DMS153 treated with DMSO at 0.1 percent for 48 hours (cell line): ENCODE data around the gene TSPAN13.
A peak's percentile ranks its signal among the peaks of the same experiment; 100 is the strongest.

Experiments
- DNase-seq: peaks from one replicate; lab custom pipeline; 2025; ENCODE audit not compliant: unreplicated experiment; lab: John Stamatoyannopoulos, UW

Gene TSPAN13

GRCh38 chr7:16774294-16774693 is 20.7 kb downstream of the TSPAN13 start:
- DNase-seq: no peak

DNA sequence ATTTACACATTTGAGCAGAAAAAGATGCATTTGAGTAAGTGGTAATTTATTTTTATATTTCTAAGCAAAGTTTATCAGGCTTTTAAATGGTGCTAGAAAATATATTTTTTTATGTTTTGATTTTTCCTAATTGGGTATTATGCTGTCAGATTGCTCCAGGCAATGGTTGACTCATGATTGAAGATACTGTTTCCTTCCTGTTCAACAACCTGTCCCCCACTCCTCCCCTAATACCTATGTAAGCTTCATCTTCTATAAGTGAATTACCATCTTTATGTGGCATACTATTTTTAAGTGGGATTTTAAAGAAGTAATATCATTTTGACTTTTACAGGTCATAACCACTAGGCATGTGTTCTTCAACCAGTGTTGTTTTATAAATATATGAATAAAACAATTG is 21.4 kb downstream of the TSPAN13 start:
- DNase-seq: no peak

GRCh38 chr7:16776053-16776452 is 22.5 kb downstream of the TSPAN13 start:
- no peak for DNase-seq

DNA sequence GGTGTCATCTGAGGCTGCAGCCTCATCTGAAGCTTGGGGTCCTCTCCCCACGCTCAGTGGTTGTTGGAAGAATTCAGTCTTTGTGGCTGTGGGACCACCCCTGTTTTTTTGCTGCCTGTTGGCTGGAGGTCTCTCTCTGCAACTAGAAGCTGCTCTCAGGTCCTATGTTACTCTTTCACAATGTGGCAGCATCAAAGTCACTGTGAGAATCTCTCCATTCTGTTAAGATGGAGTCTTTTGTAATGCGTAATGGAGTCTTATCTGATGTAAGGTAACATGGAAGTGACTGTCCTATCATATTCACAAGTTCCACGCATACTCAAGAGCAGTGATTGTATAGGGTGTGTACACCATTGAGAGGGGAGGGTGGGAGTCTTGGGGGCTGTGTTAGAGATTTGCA is 24.9 kb downstream of the TSPAN13 start:
- no peak for DNase-seq

GRCh38 chr7:16779051-16779450 is 25.5 kb downstream of the TSPAN13 start:
- DNase-seq: no peak

- no peak for DNase-seq
Observed at GRCh38 chr7:16780596-16780995, 27.0 kb downstream of the TSPAN13 start.

DNA sequence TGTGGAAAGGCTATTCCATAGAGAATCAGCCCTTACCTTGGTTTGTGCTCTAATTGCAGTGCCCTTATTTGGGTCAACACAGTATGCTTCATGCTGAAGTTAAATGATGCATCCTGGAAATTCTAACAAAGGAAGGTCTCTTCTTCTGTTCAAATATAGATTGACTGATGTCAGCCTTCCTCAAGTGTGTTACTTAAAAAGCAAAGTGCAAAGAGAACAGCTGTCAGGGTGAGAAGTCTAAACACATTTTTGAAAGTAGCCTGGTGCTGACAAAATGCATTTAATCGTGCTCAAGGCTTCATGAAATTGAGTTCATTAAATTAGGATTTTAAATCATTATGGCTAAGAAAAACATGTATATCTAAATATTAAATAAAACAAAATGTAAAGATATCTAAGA is 31.8 kb downstream of the TSPAN13 start:
- no peak for DNase-seq

DNA sequence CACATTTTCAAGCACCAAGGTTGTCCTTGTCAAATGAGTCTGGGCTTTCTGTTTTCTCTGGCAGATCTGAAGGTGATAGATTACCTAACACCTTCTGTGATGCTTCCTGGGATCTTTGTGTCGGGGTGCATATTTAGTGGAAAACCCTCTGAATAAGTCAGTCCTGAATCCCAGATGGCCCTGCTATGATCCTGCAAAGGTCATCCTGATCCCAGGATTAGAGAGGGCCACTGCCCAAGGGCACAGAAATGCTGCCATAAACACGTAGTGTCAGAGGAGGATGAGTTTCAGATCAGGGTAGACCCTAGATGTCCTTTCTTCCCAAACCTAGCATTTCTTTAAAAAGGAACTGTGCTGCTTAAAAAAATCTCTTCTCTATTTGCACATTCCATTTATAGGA is 32.3 kb downstream of the TSPAN13 start:
- no peak for DNase-seq

DNA sequence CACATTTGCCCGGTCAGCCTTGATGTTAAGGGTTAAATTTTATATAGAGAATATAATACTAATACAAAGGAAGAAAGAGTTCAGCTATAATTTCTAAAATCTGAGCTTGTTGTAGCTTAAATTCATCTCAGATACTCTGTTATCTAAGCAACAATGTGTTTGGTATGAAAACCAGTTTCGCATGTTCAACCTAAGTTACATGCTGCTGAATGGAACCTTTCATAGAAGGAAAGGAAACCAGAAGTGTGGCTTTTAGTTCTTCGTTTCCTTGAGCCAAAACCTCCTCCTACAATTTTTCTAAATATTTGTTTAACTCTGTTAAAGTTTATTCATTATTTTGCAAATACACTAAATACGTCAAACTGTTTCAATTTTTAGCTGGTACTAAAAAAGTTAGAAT is 32.7 kb downstream of the TSPAN13 start:
- DNase-seq: no peak

- no peak for DNase-seq
Observed at GRCh38 chr7:16787127-16787526, 33.6 kb downstream of the TSPAN13 start.

DNA sequence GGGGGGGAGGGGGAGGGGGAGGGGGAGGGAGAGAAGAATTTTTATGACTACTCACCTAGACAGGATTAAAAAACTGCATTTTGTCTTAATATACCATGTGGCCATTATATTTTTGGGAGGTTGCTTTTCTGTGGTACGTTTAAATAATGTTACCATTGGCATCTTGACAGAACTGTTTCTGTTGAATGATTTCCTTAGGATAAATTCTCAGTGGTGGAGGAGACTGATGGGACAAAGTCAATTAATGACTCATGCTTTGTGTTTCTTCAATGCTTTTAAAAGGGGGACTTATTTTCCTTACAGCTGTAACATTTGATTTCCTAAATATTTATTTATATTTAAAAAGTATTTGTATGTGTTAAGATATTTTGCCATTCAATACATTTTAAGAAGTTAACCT is 37.5 kb downstream of the TSPAN13 start:
- no peak for DNase-seq

DNA sequence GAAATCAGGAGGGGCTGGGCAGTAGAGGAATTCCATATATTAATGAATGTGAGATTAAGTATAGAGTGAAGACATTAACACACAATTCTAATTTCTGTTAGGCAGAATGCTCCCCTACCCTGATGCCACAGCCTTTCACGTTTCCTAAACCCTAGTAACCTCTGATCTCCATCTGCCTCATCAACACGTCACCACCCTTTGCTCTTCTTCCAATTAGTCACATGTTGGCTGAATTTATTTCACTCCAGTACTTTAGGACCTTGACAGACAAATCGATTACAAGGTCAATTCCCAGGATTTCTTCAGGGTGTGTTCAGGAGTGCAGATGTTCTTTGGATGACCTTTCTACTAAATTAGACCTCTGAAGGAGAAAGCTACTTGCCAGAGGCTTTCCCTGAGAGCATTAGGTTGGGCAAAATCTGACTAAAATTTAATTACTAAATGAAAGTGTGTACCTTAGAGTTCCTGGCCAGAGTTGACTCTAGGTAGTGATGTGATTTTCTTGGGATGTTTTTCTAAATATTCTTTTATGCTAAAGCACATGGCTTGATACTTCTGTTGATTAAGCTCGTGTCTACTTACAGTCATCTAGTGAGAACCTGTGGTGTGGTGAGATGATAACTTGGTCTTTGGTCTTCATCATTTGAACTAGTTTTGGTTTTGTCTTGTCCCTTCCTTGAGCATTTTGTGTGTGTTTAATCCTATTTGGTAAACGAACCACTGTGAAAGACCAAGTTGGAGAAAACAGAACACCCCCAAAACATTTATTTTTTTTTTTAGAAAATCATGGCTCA is 38.5 kb downstream of the TSPAN13 start:
- DNase-seq: no peak

- no peak for DNase-seq
Observed at GRCh38 chr7:16794986-16795385, 41.4 kb downstream of the TSPAN13 start.

DNA sequence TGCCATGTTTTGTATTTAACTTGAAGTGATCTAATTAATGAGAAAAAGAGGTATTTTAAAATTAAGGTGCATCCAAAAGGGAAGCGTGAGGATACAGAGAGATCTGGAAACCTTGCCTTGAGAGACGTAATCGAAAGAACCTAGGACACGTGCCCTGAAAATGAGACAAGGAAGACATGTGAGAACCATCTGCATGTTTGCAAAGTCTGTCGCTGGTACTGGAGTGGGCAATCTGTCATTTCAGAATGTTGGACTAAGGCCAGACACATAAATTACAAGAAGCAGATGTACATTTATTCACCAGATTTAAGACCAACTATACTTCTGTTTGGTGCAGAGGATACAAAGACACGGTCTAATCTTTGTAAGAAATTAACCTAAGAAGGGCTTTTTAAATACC is 42.1 kb downstream of the TSPAN13 start:
- DNase-seq: peak; percentile 66

- DNase-seq: peak; percentile 45
Observed at GRCh38 chr7:16801111-16801542, 47.6 kb downstream of the TSPAN13 start.

DNA sequence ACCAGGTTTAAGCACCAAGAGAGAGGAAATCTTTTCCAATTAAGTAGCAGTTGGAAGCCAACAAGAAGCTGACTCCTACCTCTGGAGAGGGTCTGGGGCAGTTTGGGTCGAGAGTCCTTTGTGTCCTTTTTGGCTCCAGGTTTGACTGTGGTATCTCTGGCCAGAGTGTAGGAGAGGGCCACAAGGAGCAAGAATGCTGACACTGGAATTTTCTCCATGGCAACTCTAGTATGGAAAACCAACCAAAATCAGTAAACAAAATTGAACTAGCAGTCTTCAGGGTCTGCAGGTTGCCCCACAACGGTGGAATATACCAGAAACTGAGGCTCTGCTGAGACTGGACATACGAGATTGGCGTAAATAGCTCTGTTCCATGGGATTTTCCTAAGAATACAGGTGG is 48.0 kb downstream of the TSPAN13 start:
- DNase-seq: no peak

DNA sequence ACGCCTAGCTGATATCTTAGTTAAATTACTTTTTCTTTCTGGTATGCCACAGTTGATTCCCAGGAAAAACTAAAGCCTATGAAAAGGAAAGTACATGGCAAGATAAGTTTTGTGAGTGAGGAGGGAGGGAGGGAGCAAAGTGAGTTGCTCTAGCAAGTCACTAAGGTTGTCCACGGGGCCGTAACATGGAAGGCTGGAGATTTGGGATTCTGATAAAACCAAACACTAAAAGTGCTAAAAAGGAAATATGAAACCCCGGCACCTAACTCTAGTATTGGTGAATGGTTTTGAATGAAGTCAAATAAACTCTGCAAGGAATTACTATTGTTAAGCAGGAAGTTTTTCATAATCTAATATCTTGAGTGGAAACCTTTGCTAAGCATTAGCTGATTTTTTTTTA is 49.6 kb downstream of the TSPAN13 start:
- DNase-seq: no peak

DNA sequence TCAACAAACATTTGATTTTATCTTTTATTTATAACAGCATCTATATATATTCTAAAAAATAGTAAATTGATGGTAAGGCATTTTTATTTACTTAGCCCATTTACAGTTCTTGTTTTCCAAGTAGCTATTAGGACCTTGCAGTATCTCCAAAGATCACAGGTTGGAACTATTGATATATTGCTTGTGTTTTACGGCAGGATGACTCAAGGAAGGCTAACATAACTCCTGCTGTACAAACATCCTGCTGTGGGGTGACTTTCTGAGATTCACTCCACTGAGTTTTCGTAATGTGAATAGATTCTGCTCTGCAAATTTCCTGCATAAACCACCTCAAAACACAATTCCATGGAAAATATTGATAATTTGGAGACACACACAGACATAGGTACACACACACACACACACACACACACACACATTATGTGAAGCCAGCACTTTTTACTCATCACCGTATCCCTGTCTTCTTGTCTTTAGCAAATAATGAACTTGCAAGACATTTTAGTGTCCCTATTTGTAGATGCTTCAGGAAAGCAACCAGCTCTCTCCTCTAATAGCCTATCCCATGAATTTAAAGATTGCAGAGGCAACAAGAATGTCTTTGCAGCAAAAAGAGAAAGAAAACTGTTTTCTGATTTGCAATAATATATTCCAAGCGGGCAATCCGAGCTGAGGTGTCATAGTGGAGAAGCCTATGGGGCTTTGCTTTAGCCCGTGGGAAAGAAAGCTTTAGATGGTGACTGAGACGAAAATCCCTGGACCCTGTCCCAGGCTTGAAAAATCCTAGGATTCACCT is 50.5 kb downstream of the TSPAN13 start:
- no peak for DNase-seq

- DNase-seq: peak; percentile 34
Observed at GRCh38 chr7:16804674-16805439, 51.3 kb downstream of the TSPAN13 start, which contains the start of gene AGR2. AGR2 (minus strand) TSS chr7:16804999; CDS start chr7:16801796, 3,203 bp downstream.

GRCh38 chr7:16805441-16805840 is 51.9 kb downstream of the TSPAN13 start:
- no peak for DNase-seq

DNA sequence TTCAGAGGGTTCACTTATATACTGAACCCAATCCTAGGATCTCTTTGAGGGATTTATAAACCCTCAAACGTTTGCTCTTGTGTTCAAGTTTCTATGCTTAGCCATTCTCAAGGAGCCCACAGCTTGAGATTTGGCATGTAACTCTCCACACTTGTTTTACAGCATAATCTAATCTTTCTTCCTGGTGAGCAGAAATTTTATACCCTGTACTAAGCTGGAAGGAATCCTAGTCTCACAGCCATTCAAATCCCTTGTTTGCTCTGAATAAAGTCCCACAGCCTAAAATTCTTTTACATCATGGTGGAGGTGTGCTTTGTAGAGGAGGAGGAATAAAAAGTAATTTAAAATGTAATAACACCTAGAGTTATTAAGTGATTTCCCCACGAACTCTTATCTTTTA is 56.6 kb downstream of the TSPAN13 start:
- no peak for DNase-seq

DNA sequence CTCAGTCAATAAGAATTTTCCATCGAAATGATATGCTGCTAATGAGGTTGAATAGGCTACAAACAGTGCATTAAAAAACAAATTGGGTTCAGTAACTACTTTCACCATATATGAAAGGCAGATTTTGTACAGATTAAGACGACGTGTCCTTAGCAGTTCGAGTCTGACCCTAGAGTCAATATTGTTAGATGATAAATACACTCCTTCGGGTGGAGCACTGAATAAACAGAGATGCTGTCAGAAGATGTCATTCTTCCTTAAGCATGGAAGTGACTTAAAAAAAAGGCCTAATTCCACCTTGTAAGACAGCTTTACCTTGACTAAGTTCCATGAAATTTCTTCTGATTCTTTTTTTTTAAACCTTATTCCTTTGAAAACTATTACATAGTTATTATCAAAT is 57.0 kb downstream of the TSPAN13 start:
- no peak for DNase-seq
